Activated CD8-positive, alpha-beta memory T cell treated with anti-CD3 and anti-CD28 coated beads, Interleukin-2, amount 50 U/mL, for 24 hours (primary cell): Measurements from ENCODE around the gene RSRC2.
"Not testable (repeated sequence)": the region's sequence is repeated elsewhere in the genome, so short reads cannot be mapped to it uniquely, and the experiment has no call there.

Experiments used
- DNase-seq: peaks from one replicate; pipeline ENCODE4 v3.0.0-alpha.2; 2020; ENCODE audit errors: extremely low read depth

RSRC2 gene

DNA sequence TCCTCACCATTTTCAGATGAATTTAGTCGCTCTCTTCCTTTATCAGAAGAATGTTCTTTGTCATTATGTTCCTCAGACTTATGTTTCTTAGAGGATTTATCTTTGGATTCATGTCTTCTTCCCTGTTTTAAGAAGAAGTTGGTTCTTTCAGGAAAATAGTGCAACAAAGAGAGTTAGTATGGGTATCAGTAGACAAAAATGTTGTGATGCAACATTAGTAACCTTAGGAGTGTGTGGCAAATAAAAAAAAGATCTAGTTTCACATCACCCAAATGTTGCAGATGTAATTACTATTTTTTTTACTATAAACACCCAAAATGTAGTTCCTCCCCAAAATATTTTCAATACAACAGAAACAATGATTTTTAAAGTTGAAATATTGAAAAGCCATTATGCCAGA lies 7.8 kb downstream of the RSRC2 start:
- DNase-seq, result no peak

DNA sequence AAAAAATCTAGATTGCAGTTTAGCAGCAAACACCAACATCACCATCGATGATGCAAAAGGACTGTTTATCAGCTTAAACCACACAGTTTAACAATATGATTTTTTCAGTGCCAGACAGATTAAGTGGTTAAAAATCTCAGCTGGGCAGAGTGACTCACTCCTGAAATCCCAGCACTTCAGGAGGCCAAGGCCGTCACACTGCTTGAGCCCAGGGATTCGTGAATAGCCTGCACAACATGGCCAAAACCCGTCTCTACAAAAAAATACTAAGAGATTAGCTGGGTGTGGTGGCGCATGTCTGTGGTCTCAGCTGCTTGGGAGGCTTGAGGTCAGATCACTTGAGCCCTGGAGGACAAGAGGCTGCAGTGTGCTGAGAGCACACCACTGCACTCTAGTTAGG lies 8.9 kb downstream of the RSRC2 start:
- DNase-seq, result no peak

- DNase-seq, result no peak
These were observed 10.0 kb downstream of the RSRC2 start for GRCh38 chr12:122516544-122517361.

DNA sequence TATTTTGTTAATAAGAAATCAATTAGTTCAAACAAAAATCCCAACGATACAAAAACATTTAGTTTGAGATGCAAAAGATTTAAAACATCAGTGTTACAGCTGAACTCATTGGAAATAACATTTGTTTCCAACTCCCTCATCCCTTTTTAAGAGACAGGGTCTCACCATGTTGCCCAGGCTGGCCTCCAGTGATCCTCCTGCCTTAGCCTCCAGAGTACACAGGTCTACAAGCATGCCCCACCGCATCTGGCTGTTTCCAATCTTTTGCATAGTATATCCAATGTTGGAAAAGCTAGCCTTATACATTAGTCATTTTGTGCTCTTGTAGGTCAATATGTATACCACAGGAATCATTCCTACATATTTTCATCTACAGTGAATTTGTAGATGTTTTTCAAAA lies 11.5 kb downstream of the RSRC2 start:
- DNase-seq, result no peak

DNA sequence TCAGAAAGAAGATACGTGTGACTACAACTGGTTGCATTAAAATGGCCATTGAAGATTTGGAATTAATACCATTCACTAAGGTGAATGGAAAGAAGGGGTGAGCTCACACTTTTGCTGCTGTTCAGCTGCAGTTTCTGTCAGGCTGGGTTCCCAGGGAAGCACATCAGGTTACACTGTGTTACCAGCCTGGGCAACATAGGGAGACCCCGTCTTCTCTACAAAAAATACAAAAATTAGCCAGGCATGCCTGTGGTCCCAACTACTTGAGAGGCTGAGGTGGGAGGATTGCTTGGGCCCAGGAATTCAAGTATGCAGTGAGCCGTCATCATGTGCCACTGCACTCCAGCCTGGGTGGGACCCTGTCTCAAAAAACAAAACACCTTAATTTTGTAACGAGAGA lies 13.1 kb downstream of the RSRC2 start:
- DNase-seq, result no peak

DNA sequence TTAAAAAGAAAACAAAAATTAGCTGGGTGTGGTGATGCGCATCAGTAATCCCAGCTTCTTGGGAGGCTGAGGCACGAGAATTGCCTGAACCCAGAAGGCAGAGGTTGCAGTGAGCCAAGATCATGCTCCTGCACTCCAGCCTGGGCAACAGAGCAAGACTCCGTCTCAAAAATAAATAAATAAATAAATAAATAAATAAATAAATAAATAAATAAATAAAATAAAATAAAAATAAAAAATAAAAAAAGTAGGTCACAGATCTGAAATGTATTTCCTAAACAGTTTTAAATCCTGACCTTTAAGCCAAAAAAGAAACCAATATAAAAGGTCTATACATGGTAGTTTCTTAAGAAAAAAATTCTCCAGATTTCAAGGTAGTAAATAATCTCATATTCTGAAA lies 13.7 kb downstream of the RSRC2 start:
- DNase-seq, result not testable (repeated sequence)

DNA sequence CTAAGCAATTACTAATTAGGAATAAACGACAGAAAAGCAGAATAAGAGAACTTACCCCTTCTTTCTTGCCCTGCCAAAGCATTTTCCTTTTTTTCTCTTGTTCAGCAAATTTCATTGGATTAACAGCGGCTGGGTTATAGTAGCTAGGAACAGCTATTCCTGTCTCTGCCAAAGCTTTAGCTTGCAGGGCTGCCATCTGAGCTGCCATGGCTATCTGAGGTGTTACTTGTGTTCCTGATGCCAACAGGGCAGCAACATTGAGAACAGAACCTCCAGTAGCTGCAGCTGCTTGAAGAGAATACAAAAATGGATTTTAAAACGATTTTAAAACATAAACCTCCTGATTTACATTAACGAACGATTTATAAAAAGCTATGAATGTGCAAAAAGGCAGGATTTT lies 18.6 kb downstream of the RSRC2 start:
- DNase-seq, result no peak

GRCh38 chr12:122506393-122506938 lies 20.3 kb downstream of the RSRC2 start:
- DNase-seq, result no peak

DNA sequence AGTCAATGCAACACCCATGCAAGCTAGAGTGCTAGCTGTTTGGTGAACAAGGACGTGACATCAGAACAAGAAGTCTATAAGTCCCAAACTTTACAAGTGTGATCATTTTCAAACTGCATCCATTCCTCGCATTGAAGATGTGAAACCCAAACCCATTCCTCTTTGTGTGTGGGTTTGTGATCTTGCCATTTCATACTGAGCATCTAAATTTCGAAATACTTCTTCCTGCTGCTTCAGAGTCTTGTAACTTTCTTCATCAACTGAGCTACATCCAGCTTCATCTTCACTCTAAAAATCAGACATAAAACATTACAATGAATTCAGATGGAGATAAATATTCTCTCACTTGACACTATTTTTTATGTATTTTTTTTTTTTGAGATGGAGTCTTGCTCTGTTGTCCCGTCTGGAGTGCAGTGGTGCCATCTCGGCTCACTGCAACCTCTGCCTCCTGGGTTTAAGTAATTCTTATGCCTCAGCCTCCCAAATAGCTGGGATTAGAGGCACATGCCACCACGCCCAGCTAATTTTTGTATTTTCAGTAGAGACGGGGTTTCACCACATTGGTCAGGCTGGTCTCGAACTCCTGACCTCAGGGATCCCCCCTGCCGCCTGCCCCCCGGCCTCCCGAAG lies 21.2 kb downstream of the RSRC2 start:
- no peak for DNase-seq

- DNase-seq, result no peak
These were observed 22.7 kb downstream of the RSRC2 start for GRCh38 chr12:122503783-122504590.

GRCh38 chr12:122503147-122503751 lies 23.5 kb downstream of the RSRC2 start:
- DNase-seq, result no peak

GRCh38 chr12:122501489-122501989 lies 25.2 kb downstream of the RSRC2 start:
- DNase-seq, result no peak

DNA sequence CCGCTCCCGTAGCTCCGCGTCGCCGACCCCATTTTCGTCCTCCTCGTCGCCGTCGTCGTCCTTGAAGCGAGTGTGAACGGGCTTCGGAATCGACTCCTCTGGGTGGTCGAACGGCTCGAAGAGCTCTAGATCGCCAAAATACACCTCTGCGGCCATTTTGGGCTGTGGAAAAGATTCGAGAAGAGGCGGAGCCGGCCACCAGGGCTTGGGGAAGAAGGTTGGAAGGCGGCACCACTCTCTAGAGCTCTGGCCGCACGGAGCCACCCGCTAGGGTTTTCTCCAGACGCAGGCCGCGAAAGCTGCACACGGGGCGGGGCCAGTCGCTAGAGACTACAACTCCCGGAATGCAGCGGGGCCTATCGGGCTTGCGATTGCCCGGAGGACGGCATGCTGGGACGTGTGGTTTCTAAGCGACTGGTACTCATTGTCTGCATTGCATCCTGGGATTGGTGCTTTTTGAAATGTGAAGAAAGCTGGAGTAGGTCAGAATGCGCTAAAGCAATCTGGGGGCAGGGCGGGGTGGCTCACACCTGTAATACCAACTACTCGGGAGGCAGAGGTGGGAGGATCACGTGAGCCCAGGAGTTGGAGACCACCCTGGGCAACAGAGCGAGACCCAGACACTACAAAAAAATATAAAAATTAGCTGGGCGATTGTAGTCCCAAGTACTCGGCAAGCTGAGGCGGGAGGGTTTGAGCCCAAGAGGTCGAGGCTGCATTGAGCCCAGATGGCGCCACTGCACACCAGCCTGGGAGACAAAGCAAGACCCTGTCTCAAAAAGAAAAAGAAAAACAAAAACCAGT lies 25.8 kb downstream of the RSRC2 start, which contains the start of gene ZCCHC8:
Gene ZCCHC8, minus strand, starts transcription at position 248 of the 804 bp plus-strand sequence. Its CDS starts 92 bp downstream, at position 156.
- peak; percentile 95 for DNase-seq

DNA sequence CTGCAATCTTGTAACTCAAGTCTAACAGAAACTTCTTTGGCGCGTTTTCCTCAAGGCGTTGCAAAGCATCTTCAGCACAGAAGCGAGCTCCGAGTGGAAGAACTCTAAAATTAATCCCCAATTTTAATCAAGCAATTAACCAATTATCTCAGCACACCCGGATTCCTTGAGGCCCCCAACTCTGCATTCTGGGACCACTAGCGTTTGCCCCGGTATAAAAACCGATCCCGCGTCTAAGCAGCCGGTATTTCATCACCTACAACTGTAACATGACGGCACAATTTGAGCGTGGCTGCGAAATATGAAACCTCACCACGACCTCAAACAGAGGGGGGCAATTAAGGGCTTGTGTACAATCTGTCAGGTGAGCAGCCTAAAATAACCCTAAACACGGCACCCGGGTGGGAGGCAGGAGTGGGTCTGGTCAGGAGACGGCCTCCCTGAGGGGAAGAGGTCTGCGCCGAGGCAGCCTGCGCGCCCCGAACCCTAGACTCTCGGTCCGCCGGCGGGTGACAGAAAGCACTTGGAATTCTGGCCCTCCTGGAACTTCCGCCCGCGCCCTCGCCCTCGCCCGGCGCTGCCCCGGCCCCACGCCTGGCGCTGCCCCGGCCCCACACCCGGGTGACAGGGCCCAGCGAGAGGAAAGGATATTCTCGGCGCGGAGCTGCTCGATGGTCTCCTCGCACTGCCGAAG lies 26.6 kb downstream of the RSRC2 start:
- DNase-seq, result no peak

DNA sequence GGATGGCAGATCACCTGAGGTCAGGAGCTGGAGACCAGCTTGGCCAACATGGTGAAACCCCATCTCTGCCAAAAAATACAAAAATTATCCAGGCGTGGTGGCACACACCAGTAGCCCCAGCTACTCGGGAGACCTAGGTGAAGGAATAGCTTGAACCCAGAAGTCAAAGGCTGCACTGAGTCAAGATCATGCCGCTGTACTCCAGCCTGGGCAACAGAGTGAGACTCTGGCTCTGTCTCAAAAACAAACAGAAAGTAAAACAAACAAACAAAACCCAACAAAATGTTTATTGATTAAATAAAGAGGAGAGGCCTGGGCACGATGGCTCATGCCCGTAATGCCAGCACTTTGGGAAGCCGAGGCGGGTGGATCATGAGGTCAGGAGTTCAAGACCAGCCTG lies 31.5 kb downstream of the RSRC2 start:
- DNase-seq, result no peak

GRCh38 chr12:122493222-122493621 lies 33.5 kb downstream of the RSRC2 start:
- DNase-seq, result not testable (repeated sequence)

- no peak for DNase-seq
These were observed 34.7 kb downstream of the RSRC2 start for GRCh38 chr12:122491991-122492390.

DNA sequence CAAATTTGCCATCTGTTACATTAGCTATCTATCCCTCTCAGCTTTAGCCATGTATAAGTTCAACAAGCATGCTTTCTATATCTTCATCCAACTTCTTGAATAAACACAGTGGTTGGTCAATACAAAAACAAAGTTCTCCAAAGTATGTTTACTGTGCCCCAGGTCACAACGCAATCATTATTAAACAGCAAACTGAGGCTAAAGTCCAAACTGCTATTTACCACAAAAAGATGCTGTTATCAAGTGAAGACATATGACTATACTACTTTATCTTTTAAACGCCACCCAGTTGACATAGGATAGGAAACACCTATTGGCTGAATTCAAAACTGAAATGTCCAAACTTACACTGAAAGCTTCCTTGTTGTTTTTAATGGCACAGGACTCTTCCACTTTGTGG lies 37.7 kb downstream of the RSRC2 start:
- no peak for DNase-seq

DNA sequence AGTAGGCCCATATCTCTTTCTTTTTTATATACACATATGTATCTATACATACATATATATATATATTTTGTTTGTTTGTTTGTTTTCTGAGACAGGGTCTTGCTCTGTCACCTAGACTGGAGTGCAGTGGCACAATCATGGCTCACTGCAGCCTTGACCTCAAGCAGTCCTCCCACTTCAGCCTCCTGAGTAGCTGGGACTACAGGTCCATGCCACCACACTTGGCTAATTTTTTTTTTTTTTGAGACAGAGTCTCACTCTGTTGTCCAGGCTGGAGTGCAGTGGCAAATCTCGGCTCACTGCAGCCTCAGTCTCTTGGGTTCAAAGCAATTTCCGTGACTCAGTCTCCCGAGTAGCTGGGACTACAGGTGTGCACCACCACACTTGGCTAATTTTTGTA lies 38.9 kb downstream of the RSRC2 start:
- DNase-seq, result not testable (repeated sequence)

DNA sequence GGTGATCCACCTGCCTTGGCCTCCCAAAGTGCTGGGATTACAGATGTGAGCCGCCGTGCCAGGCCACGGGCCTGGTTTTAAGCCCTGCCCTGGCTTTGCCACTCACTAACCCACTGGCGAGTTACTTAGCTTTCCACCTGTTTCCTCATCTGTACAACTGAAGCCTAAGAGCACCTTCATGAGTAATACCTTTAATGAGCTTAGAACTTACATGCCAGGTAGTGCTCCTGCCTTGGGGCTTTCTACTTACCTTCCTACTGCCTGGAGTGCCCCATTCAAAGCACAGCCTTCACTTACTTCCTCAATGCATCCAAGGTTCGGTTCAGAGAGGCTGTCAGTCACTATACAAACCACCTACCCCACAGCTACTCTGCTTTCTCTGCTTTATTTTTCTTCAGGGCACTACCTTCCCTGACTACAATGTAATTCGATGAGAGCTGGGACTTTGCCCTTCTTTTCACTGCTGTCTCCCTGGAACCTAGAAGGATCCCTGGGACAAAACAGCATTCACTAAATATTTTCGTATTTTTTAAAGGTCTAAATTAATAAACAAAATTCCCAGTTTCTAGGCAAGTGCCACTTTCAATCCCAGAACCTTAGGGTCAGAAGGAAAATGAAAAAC lies 39.8 kb downstream of the RSRC2 start:
- no peak for DNase-seq
